ENCODE data around the gene MESP1. TPM values are rescaled to one million over a fixed set of nuclear protein-coding genes. Genes with fewer than 3 reads are reported as not detected.
A peak's percentile ranks its signal among the peaks of the same experiment; 100 is the strongest.

Gene MESP1
- total and polyA plus RNA-seq, 4 experiments from 2014 or later = 0.53 to 1.2 (median 0.74) TPM

- Mint-ChIP-seq H3K27me3 (peaks cover 5% of the 10 kb centered on the region in 2 donors), H3K4me3 (peak overlapping the region in 5 of 8 donors; percentile 3 to 59 (median 33)), H3K9me3 (peaks cover 0 to under 1% (median 0%) of the 10 kb centered on the region in 8 donors), H3K4me1 (peaks cover 0 to 6% (median 0%) of the 10 kb centered on the region in 4 donors), H3K36me3 (no peaks in the 10 kb centered on the region), H3K27ac (no peak overlapping the region)
- H3K4me1 ChIP-seq (ENCODE audit: insufficient read depth, low read length) = peaks cover 9% of the 10 kb centered on the region
- ChIA-PET CTCF (ENCODE audit: partially characterized antibody) (interaction anchor here (0.9 kb wide), 1 partner anchor 127 kb away, joined by 5 read pairs; no protein-coding TSS in a partner anchor), POLR2A (ENCODE audit: partially characterized antibody) (no interaction called here)
- no peaks in the 10 kb centered on the region for H3K9me3 ChIP-seq (ENCODE audit: control insufficient read depth in 1 of 2, low read length in 2 of 2)
- H3K27me3 ChIP-seq (ENCODE audit: insufficient read depth, low read length) = no peaks in the 10 kb centered on the region
- no peak for DNase-seq
- intact Hi-C loops (cut with micrococcal nuclease) = no loop called here
- H3K27ac ChIP-seq (ENCODE audit: low read depth, low read length) = no peak overlapping the region
- H3K4me3 ChIP-seq (ENCODE audit: low read length in 2 of 2) = no peak overlapping the region
- H3K36me3 ChIP-seq (ENCODE audit: insufficient read depth, low read length) = no peaks in the 10 kb centered on the region
Observed at GRCh38 chr15:89747708-89748682, 3.1 kb downstream of the MESP1 start.

GRCh38 chr15:89746386-89746780 is 4.7 kb downstream of the MESP1 start:
- H3K27ac Mint-ChIP-seq = no peak overlapping the region
- peaks cover 0 to 6% (median 0%) of the 10 kb centered on the region in 4 donors for H3K4me1 Mint-ChIP-seq
- H3K9me3 Mint-ChIP-seq = peaks cover 0 to 2% (median 0%) of the 10 kb centered on the region in 8 donors
- Histone ChIP-seq H3K27ac (ENCODE audit: low read depth, low read length) (no peak overlapping the region), H3K27me3 (ENCODE audit: insufficient read depth, low read length) (no peaks in the 10 kb centered on the region), H3K4me3 (ENCODE audit: low read length in 2 of 2) (no peak overlapping the region), H3K36me3 (ENCODE audit: insufficient read depth, low read length) (no peaks in the 10 kb centered on the region), H3K4me1 (ENCODE audit: insufficient read depth, low read length) (peaks cover 7% of the 10 kb centered on the region), H3K9me3 (ENCODE audit: control insufficient read depth in 1 of 2, low read length in 2 of 2) (no peaks in the 10 kb centered on the region)
- no peak overlapping the region for H3K4me3 Mint-ChIP-seq
- intact Hi-C loops (cut with micrococcal nuclease) = no loop called here
- POLR2A ChIA-PET (ENCODE audit: partially characterized antibody) = no interaction called here
- DNase-seq = no peak
- CTCF ChIA-PET (ENCODE audit: partially characterized antibody) = no interaction called here
- no peaks in the 10 kb centered on the region for H3K36me3 Mint-ChIP-seq
- H3K27me3 Mint-ChIP-seq = peaks cover 2 to 5% of the 10 kb centered on the region in 2 donors

- Mint-ChIP-seq H3K4me3 (no peak overlapping the region), H3K27ac (no peak overlapping the region), H3K36me3 (no peaks in the 10 kb centered on the region), H3K9me3 (peaks cover 0 to 2% (median 0%) of the 10 kb centered on the region in 8 donors), H3K27me3 (peaks cover 2 to 5% of the 10 kb centered on the region in 2 donors), H3K4me1 (peaks cover 0 to 6% (median 0%) of the 10 kb centered on the region in 4 donors)
- H3K4me3 ChIP-seq (ENCODE audit: low read length in 2 of 2) = no peak overlapping the region
- H3K4me1 ChIP-seq (ENCODE audit: insufficient read depth, low read length) = peaks cover 4% of the 10 kb centered on the region
- intact Hi-C loops (cut with micrococcal nuclease) = no loop called here
- CTCF ChIA-PET (ENCODE audit: partially characterized antibody) = no interaction called here
- POLR2A ChIA-PET (ENCODE audit: partially characterized antibody) = no interaction called here
- no peak for DNase-seq
- no peaks in the 10 kb centered on the region for H3K36me3 ChIP-seq (ENCODE audit: insufficient read depth, low read length)
- H3K27me3 ChIP-seq (ENCODE audit: insufficient read depth, low read length) = no peaks in the 10 kb centered on the region
- no peaks in the 10 kb centered on the region for H3K9me3 ChIP-seq (ENCODE audit: control insufficient read depth in 1 of 2, low read length in 2 of 2)
- no peak overlapping the region for H3K27ac ChIP-seq (ENCODE audit: low read depth, low read length)
Observed at GRCh38 chr15:89745768-89746167, 5.3 kb downstream of the MESP1 start.

- no peak for DNase-seq
- no peaks in the 10 kb centered on the region for H3K9me3 ChIP-seq (ENCODE audit: control insufficient read depth in 1 of 2, low read length in 2 of 2)
- H3K27ac Mint-ChIP-seq = peak overlapping the region in 1 of 7 donors; percentile 42
- CTCF ChIA-PET (ENCODE audit: partially characterized antibody) = no interaction called here
- H3K4me1 ChIP-seq (ENCODE audit: insufficient read depth, low read length) = peaks cover 4% of the 10 kb centered on the region
- H3K27ac ChIP-seq (ENCODE audit: low read depth, low read length) = no peak overlapping the region
- intact Hi-C loops (cut with micrococcal nuclease) = no loop called here
- no peaks in the 10 kb centered on the region for H3K27me3 ChIP-seq (ENCODE audit: insufficient read depth, low read length)
- peaks cover 2 to 5% of the 10 kb centered on the region in 2 donors for H3K27me3 Mint-ChIP-seq
- peaks cover 0 to 2% (median 0%) of the 10 kb centered on the region in 8 donors for H3K9me3 Mint-ChIP-seq
- no peak overlapping the region for H3K4me3 Mint-ChIP-seq
- H3K36me3 Mint-ChIP-seq = no peaks in the 10 kb centered on the region
- H3K4me1 Mint-ChIP-seq = peaks cover under 1 to 6% (median 1%) of the 10 kb centered on the region in 4 donors
- POLR2A ChIA-PET (ENCODE audit: partially characterized antibody) = no interaction called here
- H3K36me3 ChIP-seq (ENCODE audit: insufficient read depth, low read length) = no peaks in the 10 kb centered on the region
- no peak overlapping the region for H3K4me3 ChIP-seq (ENCODE audit: low read length in 2 of 2)
Observed at GRCh38 chr15:89745131-89745530, 5.9 kb downstream of the MESP1 start.

GRCh38 chr15:89743594-89743993 is 7.5 kb downstream of the MESP1 start:
- H3K4me1 ChIP-seq (ENCODE audit: insufficient read depth, low read length) = no peaks in the 10 kb centered on the region
- no peak overlapping the region for H3K4me3 Mint-ChIP-seq
- ChIA-PET CTCF (ENCODE audit: partially characterized antibody) (interaction anchor here (0.5 to 1.8 kb wide), 3 partner anchors 10 to 732 kb away, joined by 3 to 8 read pairs (median 6); no protein-coding TSS in a partner anchor), POLR2A (ENCODE audit: partially characterized antibody) (no interaction called here)
- no peaks in the 10 kb centered on the region for H3K36me3 Mint-ChIP-seq
- H3K4me1 Mint-ChIP-seq = peaks cover 0 to 7% (median 2%) of the 10 kb centered on the region in 4 donors
- no peaks in the 10 kb centered on the region for H3K36me3 ChIP-seq (ENCODE audit: insufficient read depth, low read length)
- peaks cover 0 to 2% (median 0%) of the 10 kb centered on the region in 8 donors for H3K9me3 Mint-ChIP-seq
- no peaks in the 10 kb centered on the region for H3K27me3 ChIP-seq (ENCODE audit: insufficient read depth, low read length)
- H3K27ac Mint-ChIP-seq = no peak overlapping the region
- no peak overlapping the region for H3K4me3 ChIP-seq (ENCODE audit: low read length in 2 of 2)
- peaks cover 2% of the 10 kb centered on the region in 2 donors for H3K27me3 Mint-ChIP-seq
- no peaks in the 10 kb centered on the region for H3K9me3 ChIP-seq (ENCODE audit: control insufficient read depth in 1 of 2, low read length in 2 of 2)
- no peak for DNase-seq
- intact Hi-C loops (cut with micrococcal nuclease) = no loop called here
- H3K27ac ChIP-seq (ENCODE audit: low read depth, low read length) = no peak overlapping the region

- Histone ChIP-seq H3K9me3 (ENCODE audit: control insufficient read depth in 1 of 2, low read length in 2 of 2) (no peaks in the 10 kb centered on the region), H3K4me3 (ENCODE audit: low read length in 2 of 2) (no peak overlapping the region), H3K27ac (ENCODE audit: low read depth, low read length) (no peak overlapping the region), H3K27me3 (ENCODE audit: insufficient read depth, low read length) (no peaks in the 10 kb centered on the region), H3K4me1 (ENCODE audit: insufficient read depth, low read length) (no peaks in the 10 kb centered on the region), H3K36me3 (ENCODE audit: insufficient read depth, low read length) (no peaks in the 10 kb centered on the region)
- no peak for DNase-seq
- H3K4me1 Mint-ChIP-seq = peaks cover 0 to 7% (median 2%) of the 10 kb centered on the region in 4 donors
- no peak overlapping the region for H3K4me3 Mint-ChIP-seq
- H3K9me3 Mint-ChIP-seq = peaks cover 0 to 2% (median 0%) of the 10 kb centered on the region in 8 donors
- peaks cover 2% of the 10 kb centered on the region in 2 donors for H3K27me3 Mint-ChIP-seq
- no peaks in the 10 kb centered on the region for H3K36me3 Mint-ChIP-seq
- ChIA-PET CTCF (ENCODE audit: partially characterized antibody) (interaction anchor here (0.5 to 1.8 kb wide), 3 partner anchors 10 to 733 kb away, joined by 3 to 8 read pairs (median 6); no protein-coding TSS in a partner anchor), POLR2A (ENCODE audit: partially characterized antibody) (no interaction called here)
- intact Hi-C loops (cut with micrococcal nuclease) = no loop called here
- no peak overlapping the region for H3K27ac Mint-ChIP-seq
Observed at GRCh38 chr15:89743011-89743410, 8.0 kb downstream of the MESP1 start.

GRCh38 chr15:89740137-89740536 is 10.9 kb downstream of the MESP1 start:
- H3K36me3 ChIP-seq (ENCODE audit: insufficient read depth, low read length) = no peaks in the 10 kb centered on the region
- POLR2A ChIA-PET (ENCODE audit: partially characterized antibody) = interaction anchor here (1.0 kb wide), 1 partner anchor 10 kb away, joined by 5 read pairs; no protein-coding TSS in a partner anchor
- no peaks in the 10 kb centered on the region for H3K4me1 ChIP-seq (ENCODE audit: insufficient read depth, low read length)
- H3K4me3 ChIP-seq (ENCODE audit: low read length in 2 of 2) = no peak overlapping the region
- Mint-ChIP-seq H3K27ac (no peak overlapping the region), H3K4me3 (no peak overlapping the region), H3K4me1 (peaks cover 0 to 7% (median 2%) of the 10 kb centered on the region in 4 donors), H3K27me3 (peaks cover 9 to 12% of the 10 kb centered on the region in 2 donors), H3K36me3 (no peaks in the 10 kb centered on the region), H3K9me3 (peaks cover 0 to 2% (median 0%) of the 10 kb centered on the region in 8 donors)
- intact Hi-C loops (cut with micrococcal nuclease) = loop anchor here (1.0 kb wide), 2 partner anchors 135 to 331 kb away; no protein-coding TSS in a partner anchor
- CTCF ChIA-PET (ENCODE audit: partially characterized antibody) = interaction anchor here (0.6 to 2.3 kb wide), 14 partner anchors 9 to 346 kb away, joined by 3 to 49 read pairs (median 7); partner anchors contain the start of gene MESP1
- H3K9me3 ChIP-seq (ENCODE audit: control insufficient read depth in 1 of 2, low read length in 2 of 2) = no peaks in the 10 kb centered on the region
- H3K27me3 ChIP-seq (ENCODE audit: insufficient read depth, low read length) = no peaks in the 10 kb centered on the region
- DNase-seq = peak; percentile 50 to 67 (median 64)
- no peak overlapping the region for H3K27ac ChIP-seq (ENCODE audit: low read depth, low read length)

Measured in CD4-positive, alpha-beta memory T cell (primary cell).